Adrenal gland (tissue), 5 donors: ENCODE results near the gene PTK6.

Source experiments
- POLR2A ChIP-seq, 2 donors: fragments of 450-650 bp; IDR thresholded peaks; one replicate each; pipeline ENCODE4 v1.6.1; 2017; ENCODE audit warnings: antibody characterized with exemption in 2 of 2, mild to moderate bottlenecking in 2 of 2, moderate library complexity in 1 of 2
- TF ChIP-seq, protein P1 (sequence below), 6 experiments: fragments of 450-650 bp in 4 of 6; fragments of 200-600 bp in 2 of 6; sonication (generic) in 1 of 6; IDR thresholded peaks; 1 replicate in 5 of 6; 2 replicates in 1 of 6; pipeline versions ENCODE4 v1.5.1 to v1.8.0; 2016 to 2021; ENCODE audit warnings: antibody characterized with exemption in 6 of 6, mild to moderate bottlenecking in 2 of 6, moderate library complexity in 1 of 6
- donor health status: DM: no; HTN: no; CAD: no.

GRCh38 chr20:63568170-63568981 lies 31.2 kb upstream of the PTK6 start:
- TF ChIP-seq, protein P1, sequence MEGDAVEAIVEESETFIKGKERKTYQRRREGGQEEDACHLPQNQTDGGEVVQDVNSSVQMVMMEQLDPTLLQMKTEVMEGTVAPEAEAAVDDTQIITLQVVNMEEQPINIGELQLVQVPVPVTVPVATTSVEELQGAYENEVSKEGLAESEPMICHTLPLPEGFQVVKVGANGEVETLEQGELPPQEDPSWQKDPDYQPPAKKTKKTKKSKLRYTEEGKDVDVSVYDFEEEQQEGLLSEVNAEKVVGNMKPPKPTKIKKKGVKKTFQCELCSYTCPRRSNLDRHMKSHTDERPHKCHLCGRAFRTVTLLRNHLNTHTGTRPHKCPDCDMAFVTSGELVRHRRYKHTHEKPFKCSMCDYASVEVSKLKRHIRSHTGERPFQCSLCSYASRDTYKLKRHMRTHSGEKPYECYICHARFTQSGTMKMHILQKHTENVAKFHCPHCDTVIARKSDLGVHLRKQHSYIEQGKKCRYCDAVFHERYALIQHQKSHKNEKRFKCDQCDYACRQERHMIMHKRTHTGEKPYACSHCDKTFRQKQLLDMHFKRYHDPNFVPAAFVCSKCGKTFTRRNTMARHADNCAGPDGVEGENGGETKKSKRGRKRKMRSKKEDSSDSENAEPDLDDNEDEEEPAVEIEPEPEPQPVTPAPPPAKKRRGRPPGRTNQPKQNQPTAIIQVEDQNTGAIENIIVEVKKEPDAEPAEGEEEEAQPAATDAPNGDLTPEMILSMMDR (IDR thresholded peaks at IDR 0.05): no peak
- no peak for TF ChIP-seq POLR2A (IDR thresholded peaks at IDR 0.05)
